WTC11 (cell line): ENCODE measurements around the gene CSRNP3.

Source experiments
- FOXK1 ChIP-seq: sonication (generic); formaldehyde crosslinking; IDR thresholded peaks from 2 replicates; pipeline ENCODE4 v1.8.0; 2022; ENCODE audit warnings: mild to moderate bottlenecking, moderate library complexity, missing genetic modification reagents
- TCF7 ChIP-seq: sonication (generic); formaldehyde crosslinking; IDR thresholded peaks from 2 replicates; pipeline ENCODE4 v1.8.0; 2022; ENCODE audit warnings: mild to moderate bottlenecking, low read depth, missing genetic modification reagents, moderate library complexity
- ZNF281 ChIP-seq: sonication (generic); formaldehyde crosslinking; IDR thresholded peaks from 2 replicates; pipeline ENCODE4 v1.8.0; 2023; ENCODE audit warnings: mild to moderate bottlenecking, missing genetic modification reagents
- ZNF416 ChIP-seq: fragments of 250-450 bp; sonication (Bioruptor Pico); IDR thresholded peaks from 2 replicates; pipeline ENCODE4 v1.9.0; 2021; ENCODE audit warnings: mild to moderate bottlenecking, inconsistent platforms
- ZNF423 ChIP-seq: fragments of 250-450 bp; sonication (Bioruptor Pico); IDR thresholded peaks from 2 replicates; pipeline ENCODE4 v2.1.2; 2022; ENCODE audit warnings: mild to moderate bottlenecking, moderate library complexity
- TF ChIP-seq, protein P1 (sequence below): sonication (generic); formaldehyde crosslinking; IDR thresholded peaks from 2 replicates; pipeline ENCODE4 v1.8.1; 2022; ENCODE audit warnings: low read depth, missing genetic modification reagents, borderline replicate concordance
- TF ChIP-seq, protein P2 (sequence below): sonication (generic); formaldehyde crosslinking; IDR thresholded peaks from 2 replicates; pipeline ENCODE4 v1.8.0; 2022; ENCODE audit warnings: mild to moderate bottlenecking, missing genetic modification reagents

GRCh38 chr2:165716091-165716490 lies 246.6 kb downstream of the CSRNP3 start:
- TF ChIP-seq TCF7 (CRISPR knock-in tag): no peak
- no peak for TF ChIP-seq ZNF281 (CRISPR knock-in tag)
- TF ChIP-seq, protein P1, sequence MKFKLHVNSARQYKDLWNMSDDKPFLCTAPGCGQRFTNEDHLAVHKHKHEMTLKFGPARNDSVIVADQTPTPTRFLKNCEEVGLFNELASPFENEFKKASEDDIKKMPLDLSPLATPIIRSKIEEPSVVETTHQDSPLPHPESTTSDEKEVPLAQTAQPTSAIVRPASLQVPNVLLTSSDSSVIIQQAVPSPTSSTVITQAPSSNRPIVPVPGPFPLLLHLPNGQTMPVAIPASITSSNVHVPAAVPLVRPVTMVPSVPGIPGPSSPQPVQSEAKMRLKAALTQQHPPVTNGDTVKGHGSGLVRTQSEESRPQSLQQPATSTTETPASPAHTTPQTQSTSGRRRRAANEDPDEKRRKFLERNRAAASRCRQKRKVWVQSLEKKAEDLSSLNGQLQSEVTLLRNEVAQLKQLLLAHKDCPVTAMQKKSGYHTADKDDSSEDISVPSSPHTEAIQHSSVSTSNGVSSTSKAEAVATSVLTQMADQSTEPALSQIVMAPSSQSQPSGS: no peak
- no peak for TF ChIP-seq ZNF416 (CRISPR knock-in tag)
- TF ChIP-seq ZNF423 (CRISPR knock-in tag): no peak
- TF ChIP-seq, protein P2, sequence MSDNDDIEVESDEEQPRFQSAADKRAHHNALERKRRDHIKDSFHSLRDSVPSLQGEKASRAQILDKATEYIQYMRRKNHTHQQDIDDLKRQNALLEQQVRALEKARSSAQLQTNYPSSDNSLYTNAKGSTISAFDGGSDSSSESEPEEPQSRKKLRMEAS: no peak
- no peak for TF ChIP-seq FOXK1
